COR-L47 (cell line): Measurements from ENCODE around the gene ATE1.
"Not testable (repeated sequence)": the region's sequence is repeated elsewhere in the genome, so short reads cannot be mapped to it uniquely, and the experiment has no call there.

ENCODE experiments used
- DNase-seq: peaks from one replicate; lab custom pipeline; 2025; lab: John Stamatoyannopoulos, UW

The ATE1 gene

GRCh38 chr10:121929585-121930267 lies 1.9 kb upstream of the ATE1 start:
- not testable (repeated sequence) for DNase-seq

- DNase-seq = no peak
These were observed 675 bp upstream of the ATE1 start for GRCh38 chr10:121928528-121928884.

DNA sequence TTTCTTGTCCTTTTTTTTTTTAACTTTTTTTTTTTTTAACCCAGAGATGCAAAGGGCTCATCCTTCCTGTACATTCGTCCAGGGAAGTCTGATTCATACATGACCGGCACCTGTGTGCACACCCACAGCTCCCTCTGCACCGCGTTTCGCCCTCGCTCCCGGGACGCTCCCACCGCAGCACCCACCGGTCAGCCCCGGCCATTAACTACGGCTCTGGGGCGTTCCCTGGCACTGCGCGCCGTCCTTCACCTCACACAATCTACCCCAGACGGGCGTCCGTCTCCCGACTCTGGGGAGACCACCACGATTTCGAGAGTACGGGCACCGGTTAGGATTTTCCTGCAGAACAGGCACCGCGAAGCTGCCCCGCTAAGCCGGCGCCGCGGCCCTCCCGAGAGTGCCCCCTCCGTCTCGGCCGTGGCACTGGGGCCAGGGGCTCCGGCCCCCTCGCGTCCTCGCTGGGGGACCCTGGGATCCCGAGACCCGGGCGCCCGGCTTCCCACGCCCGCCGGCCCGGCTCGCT lies 452 bp downstream of the ATE1 start:
- peak; percentile 10 for DNase-seq

- DNase-seq = no peak
These were observed 1.0 kb downstream of the ATE1 start for GRCh38 chr10:121926671-121927317.

- no peak for DNase-seq
These were observed 1.7 kb downstream of the ATE1 start for GRCh38 chr10:121926157-121926556.

DNA sequence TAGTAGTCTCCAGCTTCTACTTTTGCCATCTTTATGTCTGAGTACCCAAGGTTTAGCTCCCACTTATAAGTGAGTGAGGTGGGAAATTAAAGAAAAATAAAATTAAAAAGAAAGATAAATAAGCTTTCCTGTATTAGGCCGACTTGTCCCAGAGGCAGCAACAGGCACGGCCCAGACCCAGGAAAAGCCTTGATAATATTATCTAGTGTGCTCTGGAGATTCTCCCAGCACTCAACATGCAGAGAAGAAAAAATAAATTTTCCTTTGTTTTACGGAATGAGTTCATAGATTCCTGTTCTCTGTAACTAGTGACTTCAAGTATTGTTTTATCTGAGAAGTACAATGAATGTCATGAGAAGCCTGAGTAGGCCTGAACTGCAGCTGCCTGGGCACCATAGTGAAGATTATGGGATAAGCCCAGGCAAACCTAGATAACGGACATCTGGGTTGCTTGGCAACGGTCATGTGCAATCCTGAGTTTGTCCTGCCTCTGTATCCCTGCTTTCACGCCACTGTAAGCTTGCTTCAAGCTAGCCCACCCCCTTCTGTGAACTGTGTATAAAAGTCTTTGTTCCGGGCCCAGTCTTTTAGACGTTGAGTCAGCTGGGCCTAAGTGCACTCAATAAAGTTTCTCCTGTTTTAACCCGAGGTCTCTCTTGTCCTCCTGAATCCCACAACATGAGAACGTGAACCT lies 6.4 kb downstream of the ATE1 start:
- no peak for DNase-seq

DNA sequence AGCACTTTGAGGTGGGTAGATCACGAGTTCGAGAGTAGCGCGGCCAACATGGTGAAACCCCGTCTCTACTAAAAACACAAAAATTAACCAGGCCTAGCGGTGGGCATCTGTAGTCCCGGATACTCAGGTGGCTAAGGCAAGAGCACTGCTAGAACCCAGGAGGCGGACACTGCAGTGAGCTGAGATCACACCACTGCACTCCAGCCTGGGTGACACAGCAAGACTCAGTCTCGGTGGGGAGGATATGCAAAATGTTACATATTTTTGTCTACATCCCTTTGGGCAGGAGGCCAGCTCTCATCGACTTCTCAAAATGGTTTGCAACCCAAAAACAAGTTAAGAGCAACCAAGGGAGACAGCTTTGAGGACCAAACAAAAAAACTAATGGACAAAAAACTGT lies 8.2 kb downstream of the ATE1 start:
- no peak for DNase-seq

GRCh38 chr10:121918800-121919199 lies 9.0 kb downstream of the ATE1 start:
- not testable (repeated sequence) for DNase-seq

DNA sequence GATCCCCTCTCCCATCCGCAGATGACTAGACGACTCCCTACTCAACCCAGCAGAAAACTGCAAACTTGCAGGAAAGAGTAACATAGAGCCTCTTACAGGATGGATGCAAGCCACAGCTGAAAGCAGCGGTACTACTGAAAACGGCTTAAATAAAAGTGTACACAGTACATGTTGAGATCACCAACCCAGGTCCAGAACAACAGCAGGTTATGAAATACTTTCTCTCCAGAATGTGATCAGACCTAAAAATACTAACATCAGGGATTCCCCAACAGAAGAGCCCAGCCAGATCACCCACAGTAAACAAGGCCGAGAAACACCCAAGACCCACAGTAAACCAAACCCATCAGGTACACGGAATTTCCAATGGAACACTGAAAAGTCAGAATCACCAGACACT lies 13.2 kb downstream of the ATE1 start:
- no peak for DNase-seq

- no peak for DNase-seq
These were observed 16.5 kb downstream of the ATE1 start for GRCh38 chr10:121911421-121911697.

GRCh38 chr10:121910673-121911420 lies 17.0 kb downstream of the ATE1 start:
- no peak for DNase-seq

DNA sequence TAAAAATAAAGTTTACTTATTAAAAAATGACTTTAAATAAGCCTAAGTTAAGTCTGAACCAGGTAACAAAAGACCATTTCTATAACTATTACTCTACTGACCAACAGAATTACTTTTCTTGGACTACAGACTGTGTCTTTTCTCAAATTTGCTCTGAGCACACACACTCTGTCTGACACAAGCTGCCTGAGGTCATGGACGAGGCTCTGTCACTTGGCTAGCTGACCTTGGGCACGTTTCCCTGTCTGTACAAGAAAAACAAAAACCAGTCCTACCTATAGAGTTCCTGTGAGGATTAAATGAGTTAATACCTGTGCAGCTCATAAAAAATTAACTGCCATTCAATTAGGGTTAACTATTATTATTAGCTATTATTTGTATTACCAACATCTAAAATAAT lies 22.9 kb downstream of the ATE1 start:
- DNase-seq = no peak

GRCh38 chr10:121900443-121901174 lies 27.2 kb downstream of the ATE1 start:
- DNase-seq = peak; percentile 38

DNA sequence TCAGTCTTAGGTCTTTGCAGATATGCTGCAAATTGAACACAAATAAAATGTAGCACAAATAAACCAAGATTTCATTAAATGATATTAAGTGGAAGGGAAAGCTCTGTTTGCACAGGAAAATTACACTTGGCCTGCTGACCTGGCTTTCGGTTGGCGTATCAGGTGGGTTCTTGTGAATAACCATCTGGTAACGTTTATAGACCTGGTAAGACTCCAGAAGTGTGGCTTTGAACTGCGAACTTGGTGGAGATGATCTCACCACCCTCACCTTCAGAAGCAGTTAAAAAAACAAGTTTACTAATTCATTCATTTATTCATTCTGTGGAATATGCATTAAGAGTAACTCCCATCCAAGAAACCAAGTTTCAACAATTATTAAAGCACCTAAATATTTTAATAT lies 28.1 kb downstream of the ATE1 start:
- DNase-seq = no peak

GRCh38 chr10:121891103-121891502 lies 36.7 kb downstream of the ATE1 start:
- DNase-seq = no peak

DNA sequence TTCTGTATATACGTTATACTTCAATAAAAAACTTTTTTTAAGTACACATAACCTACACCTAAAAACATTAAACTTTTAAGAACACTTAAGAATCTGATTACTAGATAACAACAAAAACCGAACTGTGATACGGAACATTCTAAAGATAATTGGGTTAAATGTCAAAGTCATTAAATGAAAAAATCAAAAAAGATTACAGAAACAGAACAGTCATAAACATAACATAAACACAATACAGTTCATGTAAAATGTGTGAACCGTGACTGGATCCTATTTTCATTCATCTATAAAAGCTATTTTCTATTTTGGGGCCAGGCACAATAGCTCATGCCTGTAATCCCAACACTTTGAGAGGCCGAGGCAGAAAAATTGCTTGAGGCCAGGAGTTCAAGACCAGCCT lies 38.6 kb downstream of the ATE1 start:
- no peak for DNase-seq

DNA sequence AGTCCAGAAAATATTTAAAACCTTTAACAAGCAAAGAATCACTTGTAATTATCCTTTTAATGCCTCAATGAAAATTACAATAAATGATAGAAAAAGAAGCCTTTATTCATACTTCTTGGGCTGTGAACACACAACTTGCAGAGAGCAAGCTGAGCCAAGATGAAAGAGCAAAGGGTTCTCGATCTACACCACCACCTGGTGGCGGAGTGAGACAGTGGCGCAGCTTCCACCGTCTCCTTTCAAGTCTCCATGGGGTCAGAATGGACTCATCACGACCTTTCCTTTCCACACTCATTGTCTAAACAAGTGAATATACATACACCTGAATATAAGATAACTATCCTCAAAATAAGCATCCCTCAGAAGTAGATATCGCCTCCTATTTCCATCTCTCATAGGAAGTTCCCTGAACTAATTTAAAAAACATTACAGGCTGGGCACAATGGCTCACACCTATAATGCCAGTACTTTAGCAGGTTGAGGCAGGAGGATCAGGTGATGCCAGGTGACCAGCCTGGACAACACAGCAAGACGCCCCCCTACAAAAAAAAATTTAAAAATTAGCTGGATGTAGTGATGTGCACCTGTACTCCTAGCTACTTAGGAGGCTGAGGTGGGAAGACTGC lies 40.7 kb downstream of the ATE1 start:
- DNase-seq = peak; percentile 15

DNA sequence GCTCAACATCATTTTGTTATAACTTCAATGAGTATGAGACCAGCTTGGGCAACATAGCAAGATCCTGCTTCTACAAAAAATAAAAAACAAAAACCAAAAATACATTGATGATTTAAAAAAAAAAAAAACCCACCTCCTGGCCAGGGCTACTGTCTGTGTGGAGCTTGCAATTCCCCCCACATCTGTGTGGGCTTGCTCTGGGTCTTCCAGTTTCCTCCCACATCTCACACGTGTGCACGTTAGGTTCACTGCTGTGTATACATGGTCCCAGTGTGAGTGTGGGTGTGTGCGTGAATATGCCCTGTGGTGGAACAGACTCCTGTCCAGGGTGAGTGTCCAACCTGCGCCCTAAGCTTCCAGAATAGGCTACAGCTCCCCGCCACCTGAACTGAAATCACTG lies 41.6 kb downstream of the ATE1 start:
- DNase-seq = no peak

DNA sequence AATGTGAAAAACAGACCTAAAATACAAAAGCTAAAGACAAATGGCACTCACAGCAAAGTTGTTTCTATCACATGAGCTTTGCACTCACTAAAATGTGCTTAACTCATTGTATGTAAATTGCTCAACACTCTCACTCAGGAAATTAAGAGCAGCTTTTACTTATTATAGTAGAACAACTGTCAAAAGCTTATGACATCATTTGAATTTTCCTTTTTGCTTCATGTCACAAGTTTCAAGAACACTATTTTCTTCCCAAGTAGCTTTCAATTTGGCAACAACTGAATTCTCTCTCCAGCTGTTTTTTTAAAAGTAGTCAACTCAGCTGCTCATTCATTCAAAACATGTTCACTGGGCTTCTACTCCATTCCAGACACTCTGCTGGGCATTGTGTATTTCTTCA lies 46.9 kb downstream of the ATE1 start:
- DNase-seq = no peak

DNA sequence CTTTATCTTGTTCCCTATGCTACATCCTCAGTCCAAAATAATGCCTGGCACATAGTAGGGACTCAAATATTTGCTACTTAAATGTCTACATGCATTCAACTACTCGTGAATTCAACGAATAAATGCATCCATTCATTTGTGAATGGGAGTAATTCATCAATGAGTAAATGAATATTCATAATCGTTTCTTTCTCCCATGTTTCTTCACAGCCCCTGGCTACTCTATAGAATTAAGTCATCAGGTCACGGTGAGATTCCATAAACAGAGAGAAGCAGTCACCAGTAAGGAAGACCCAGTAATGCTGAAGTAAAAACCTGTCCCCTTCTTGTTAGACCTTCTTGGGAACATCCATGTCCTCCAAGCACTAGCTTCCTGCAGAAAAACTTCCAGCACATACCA lies 48.4 kb downstream of the ATE1 start:
- DNase-seq = no peak

DNA sequence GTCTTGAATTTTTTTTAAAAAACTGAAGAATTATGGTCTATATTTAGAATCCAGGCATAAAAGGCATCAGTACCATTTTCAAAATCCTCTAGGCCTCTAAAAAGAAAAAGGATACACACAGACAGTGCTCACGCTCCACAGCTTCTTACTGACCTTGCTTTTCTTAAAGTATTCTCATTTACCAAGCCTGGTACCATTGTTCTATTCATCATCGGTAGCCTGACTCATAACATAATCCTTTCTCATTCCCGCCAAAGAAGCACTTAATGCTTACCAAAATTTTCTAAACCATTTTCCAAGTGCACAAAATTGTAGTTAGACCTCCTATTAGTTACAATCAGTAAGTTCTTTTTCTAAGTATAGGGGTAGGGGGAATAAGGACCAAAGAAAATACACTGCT lies 54.6 kb downstream of the ATE1 start:
- no peak for DNase-seq

GRCh38 chr10:121870413-121870812 lies 57.4 kb downstream of the ATE1 start:
- no peak for DNase-seq
